Naive thymus-derived CD4-positive, alpha-beta T cell (primary cell): ENCODE data around the gene HERPUD1. TPM values are rescaled to one million over a fixed set of nuclear protein-coding genes. Genes with fewer than 3 reads are reported as not detected.

Experiments
- ATAC-seq: fragments of 150-1000 bp; cut with Tn5 transposase; 2 replicates; pipeline ENCODE4 v1.10.0; 2021; ENCODE audit warnings: mild to moderate bottlenecking, moderate library complexity
- CTCF ChIA-PET: fragments of 350-600 bp; sonication (Branson Sonifier 250); formaldehyde crosslinking; loops from one replicate; lab custom pipeline; 2021; ENCODE audit warnings: antibody characterized with exemption; lab: Charles Lee
- POLR2A ChIA-PET: fragments of 350-600 bp; sonication (Branson Sonifier 250); formaldehyde crosslinking; loops from one replicate; lab custom pipeline; 2021; ENCODE audit warnings: antibody characterized with exemption, inconsistent platforms; lab: Charles Lee
- DNase-seq, 9 donors: peaks; one replicate each; pipeline versions ENCODE4 v3.0.0 to v3.0.0-alpha.2; 2020 to 2022; ENCODE audit warnings: mixed read lengths in 1 of 9
- H3K27ac ChIP-seq: one replicate; pipeline ENCODE4 v1.7.0; 2013; ENCODE audit warnings: mild to moderate bottlenecking, low read depth, low read length, moderate library complexity
- H3K27me3 ChIP-seq, 2 donors: one replicate each; pipeline ENCODE4 v1.7.0; 2013; ENCODE audit warnings: low read length in 2 of 2, mild to moderate bottlenecking in 2 of 2, moderate library complexity in 2 of 2; ENCODE audit not compliant: control insufficient read depth in 2 of 2, insufficient read depth in 2 of 2
- H3K36me3 ChIP-seq, 3 experiments: 1 replicate in 2 of 3; 2 replicates in 1 of 3; pipeline ENCODE4 v1.7.0; 2013; ENCODE audit warnings: low read length in 3 of 3, mild to moderate bottlenecking in 3 of 3, moderate library complexity in 1 of 3; ENCODE audit not compliant: insufficient read depth in 3 of 3, control insufficient read depth in 2 of 3
- H3K4me1 ChIP-seq, 2 donors: one replicate each; pipeline ENCODE4 v1.7.0; 2013; ENCODE audit warnings: low read length in 2 of 2, mild to moderate bottlenecking in 2 of 2, moderate library complexity in 1 of 2; ENCODE audit not compliant: control insufficient read depth in 2 of 2, insufficient read depth in 2 of 2
- H3K4me3 ChIP-seq: 2 replicates; pipeline ENCODE4 v1.7.0; 2013; ENCODE audit warnings: mild to moderate bottlenecking, low read length
- H3K9me3 ChIP-seq, 3 experiments: 1 replicate in 2 of 3; 2 replicates in 1 of 3; pipeline ENCODE4 v1.7.0; 2013; ENCODE audit warnings: low read length in 3 of 3; ENCODE audit not compliant: control insufficient read depth in 2 of 3
- H3K27ac Mint-ChIP-seq, 9 donors: one replicate each; pipeline ENCODE4 v1.8.0; 2020 to 2022; ENCODE audit warnings: mixed read lengths in 9 of 9, mild to moderate bottlenecking in 8 of 9, moderate library complexity in 5 of 9, inconsistent platforms in 2 of 9
- H3K27me3 Mint-ChIP-seq, 5 donors: one replicate each; pipeline ENCODE4 v1.8.0; 2021 to 2022; ENCODE audit warnings: mixed read lengths in 5 of 5, mild to moderate bottlenecking in 1 of 5
- H3K36me3 Mint-ChIP-seq, 5 donors: one replicate each; pipeline ENCODE4 v1.8.0; 2020 to 2022; ENCODE audit warnings: mixed read lengths in 5 of 5, mild to moderate bottlenecking in 3 of 5, inconsistent platforms in 1 of 5
- H3K4me1 Mint-ChIP-seq, 7 donors: one replicate each; pipeline ENCODE4 v1.8.0; 2020 to 2022; ENCODE audit warnings: mixed read lengths in 7 of 7, mild to moderate bottlenecking in 3 of 7, inconsistent platforms in 1 of 7
- H3K4me3 Mint-ChIP-seq, 10 donors: one replicate each; pipeline ENCODE4 v1.8.0; 2020 to 2022; ENCODE audit warnings: mild to moderate bottlenecking in 10 of 10, mixed read lengths in 10 of 10, moderate library complexity in 6 of 10, inconsistent platforms in 2 of 10
- H3K9me3 Mint-ChIP-seq, 11 donors: one replicate each; pipeline ENCODE4 v1.8.0; 2020 to 2022; ENCODE audit warnings: mixed read lengths in 11 of 11, mild to moderate bottlenecking in 4 of 11, inconsistent platforms in 1 of 11, moderate library complexity in 1 of 11
- intact Hi-C, 2 donors: fragments of 100-400 bp; cut with micrococcal nuclease; formaldehyde crosslinking; loops; one replicate each; pipeline ENCODE4 v1.15.1; 2023
- polyA plus RNA-seq, 2 donors: library from polyadenylated mRNA; unstranded; fragments of 300-500 nt; fragmentation: Illumina TruSeq; gene quantifications; one replicate each; pipeline ENCODE4 v1.2.3, GENCODE V29; 2021
- total RNA-seq, 6 experiments: library from RNA in 5 of 6; stranded (reverse) in 5 of 6; gene quantifications; 1 replicate in 5 of 6; 2 replicates in 1 of 6; pipeline ENCODE4 v1.2.3 and lab custom pipeline; 2021 to 2026

HERPUD1 gene
- total and polyA plus RNA-seq, 7 experiments from 2014 or later, result 42.0 to 226 (median 117) TPM

GRCh38 chr16:56910112-56910511, 21.8 kb upstream of the HERPUD1 start:
- Histone ChIP-seq H3K27me3 (no peaks in the 10 kb centered on the region), H3K4me1 (peaks cover 0 to 9% of the 10 kb centered on the region in 2 donors), H3K27ac (no peak overlapping the region), H3K36me3 (no peaks in the 10 kb centered on the region), H3K4me3 (no peak overlapping the region), H3K9me3 (no peaks in the 10 kb centered on the region)
- H3K4me3 Mint-ChIP-seq, result peak overlapping the region in 1 of 10 donors; percentile 38
- intact Hi-C loops, result loop anchor here in 1 of 2 donors (2.0 kb wide), 1 partner anchor 43 kb away; no protein-coding TSS in a partner anchor
- ChIA-PET CTCF (interaction anchor here (1.9 kb wide), 1 partner anchor 390 kb away, joined by 4 read pairs; no protein-coding TSS in a partner anchor), POLR2A (interaction anchor here (0.6 to 1.8 kb wide), 3 partner anchors 23 to 42 kb away, joined by 4 to 7 read pairs (median 5); no protein-coding TSS in a partner anchor)
- H3K27ac Mint-ChIP-seq, result peak overlapping the region in 5 of 9 donors; percentile 11 to 48 (median 37)
- peaks cover 0 to 4% (median 0%) of the 10 kb centered on the region in 5 donors for H3K36me3 Mint-ChIP-seq
- peaks cover 0 to 6% (median 0%) of the 10 kb centered on the region in 11 donors for H3K9me3 Mint-ChIP-seq
- DNase-seq, result no peak
- peaks cover 0 to 30% (median 17%) of the 10 kb centered on the region in 7 donors for H3K4me1 Mint-ChIP-seq
- peaks cover 0 to 17% (median 0%) of the 10 kb centered on the region in 5 donors for H3K27me3 Mint-ChIP-seq
- ATAC-seq, result no peak

GRCh38 chr16:56910654-56911539, 21.0 kb upstream of the HERPUD1 start:
- no peaks in the 10 kb centered on the region for H3K36me3 ChIP-seq
- intact Hi-C loops, result loop anchor here in 1 of 2 donors (2.0 kb wide), 1 partner anchor 44 kb away; no protein-coding TSS in a partner anchor
- Mint-ChIP-seq H3K4me1 (peaks cover 0 to 30% (median 17%) of the 10 kb centered on the region in 7 donors), H3K9me3 (peaks cover 0 to 6% (median 0%) of the 10 kb centered on the region in 11 donors), H3K27me3 (peaks cover 0 to 17% (median 0%) of the 10 kb centered on the region in 5 donors), H3K36me3 (peaks cover 0 to 4% (median 0%) of the 10 kb centered on the region in 5 donors), H3K4me3 (peak overlapping the region in 7 of 10 donors; percentile 11 to 43 (median 28)), H3K27ac (peak overlapping the region in 7 of 9 donors; percentile 4 to 78 (median 41))
- no peak overlapping the region for H3K27ac ChIP-seq
- no peaks in the 10 kb centered on the region for H3K9me3 ChIP-seq
- DNase-seq (peak in 1 of 9 donors; percentile 27), ATAC-seq (peak; percentile 51)
- POLR2A ChIA-PET, result interaction anchor here (0.6 to 1.8 kb wide), 4 partner anchors 22 to 72 kb away, joined by 3 to 7 read pairs (median 4); no protein-coding TSS in a partner anchor
- no peaks in the 10 kb centered on the region for H3K27me3 ChIP-seq
- peaks cover 0 to 9% of the 10 kb centered on the region in 2 donors for H3K4me1 ChIP-seq
- CTCF ChIA-PET, result interaction anchor here (1.9 kb wide), 1 partner anchor 390 kb away, joined by 4 read pairs; no protein-coding TSS in a partner anchor
- no peak overlapping the region for H3K4me3 ChIP-seq

- H3K4me1 Mint-ChIP-seq, result peaks cover 7 to 38% (median 24%) of the 10 kb centered on the region in 7 donors
- CTCF ChIA-PET, result no interaction called here
- no peak overlapping the region for H3K27ac ChIP-seq
These were observed 20.0 kb upstream of the HERPUD1 start for GRCh38 chr16:56911771-56912571.

GRCh38 chr16:56912746-56913708, 18.9 kb upstream of the HERPUD1 start:
- peak overlapping the region in 1 of 9 donors; percentile 12 for H3K27ac Mint-ChIP-seq
- intact Hi-C loops, result no loop called here
- POLR2A ChIA-PET, result interaction anchor here (1.0 kb wide), 1 partner anchor 20 kb away, joined by 3 read pairs; no protein-coding TSS in a partner anchor
- Histone ChIP-seq H3K36me3 (no peaks in the 10 kb centered on the region), H3K27me3 (no peaks in the 10 kb centered on the region), H3K4me1 (peaks cover 14 to 24% of the 10 kb centered on the region in 2 donors), H3K4me3 (no peak overlapping the region), H3K9me3 (no peaks in the 10 kb centered on the region), H3K27ac (no peak overlapping the region)
- no peak overlapping the region for H3K4me3 Mint-ChIP-seq
- CTCF ChIA-PET, result no interaction called here
- DNase-seq (no peak), ATAC-seq (no peak)
- peaks cover 17 to 48% (median 32%) of the 10 kb centered on the region in 7 donors for H3K4me1 Mint-ChIP-seq
- H3K27me3 Mint-ChIP-seq, result peaks cover 0 to 17% (median 0%) of the 10 kb centered on the region in 5 donors
- H3K9me3 Mint-ChIP-seq, result peaks cover 0 to 1% (median 0%) of the 10 kb centered on the region in 11 donors
- peaks cover 0 to 3% (median 0%) of the 10 kb centered on the region in 5 donors for H3K36me3 Mint-ChIP-seq

More at GRCh38 chr16:56911771-56912571, 20.0 kb upstream of the HERPUD1 start:
- Mint-ChIP-seq H3K36me3 (peaks cover 0 to 4% (median 0%) of the 10 kb centered on the region in 5 donors), H3K9me3 (peaks cover 0 to 6% (median 0%) of the 10 kb centered on the region in 11 donors), H3K4me3 (no peak overlapping the region), H3K27me3 (peaks cover 0 to 17% (median 0%) of the 10 kb centered on the region in 5 donors), H3K27ac (peak overlapping the region in 1 of 9 donors; percentile 30)
- Histone ChIP-seq H3K36me3 (no peaks in the 10 kb centered on the region), H3K4me3 (no peak overlapping the region), H3K4me1 (peaks cover 7 to 18% of the 10 kb centered on the region in 2 donors), H3K27me3 (no peaks in the 10 kb centered on the region), H3K9me3 (no peaks in the 10 kb centered on the region)
- ATAC-seq, result peak; percentile 71
- no peak for DNase-seq
- POLR2A ChIA-PET, result interaction anchor here (1.8 kb wide), 1 partner anchor 21 kb away, joined by 7 read pairs; no protein-coding TSS in a partner anchor
- intact Hi-C loops, result loop anchor here in 1 of 2 donors (2.0 kb wide), 1 partner anchor 45 kb away; no protein-coding TSS in a partner anchor

- Mint-ChIP-seq H3K4me3 (no peak overlapping the region), H3K4me1 (peaks cover 20 to 59% (median 35%) of the 10 kb centered on the region in 7 donors), H3K36me3 (peaks cover 0 to 8% (median 0%) of the 10 kb centered on the region in 5 donors), H3K27me3 (peaks cover 0 to 17% (median 0%) of the 10 kb centered on the region in 5 donors), H3K27ac (no peak overlapping the region), H3K9me3 (peaks cover 0 to 1% (median 0%) of the 10 kb centered on the region in 11 donors)
- ChIA-PET CTCF (no interaction called here), POLR2A (interaction anchor here (1.1 kb wide), 1 partner anchor 17 kb away, joined by 5 read pairs; the partner anchor contains the start of gene HERPUD1)
- H3K4me3 ChIP-seq, result no peak overlapping the region
- H3K27ac ChIP-seq, result no peak overlapping the region
- H3K27me3 ChIP-seq, result no peaks in the 10 kb centered on the region
- intact Hi-C loops, result no loop called here
- H3K36me3 ChIP-seq, result no peaks in the 10 kb centered on the region
- DNase-seq, result no peak
- ATAC-seq, result no peak
- no peaks in the 10 kb centered on the region for H3K9me3 ChIP-seq
- peaks cover 14 to 24% of the 10 kb centered on the region in 2 donors for H3K4me1 ChIP-seq
These were observed 17.0 kb upstream of the HERPUD1 start for GRCh38 chr16:56914896-56915295.
